ENCODE results near the gene EXOC3.
"Not testable (repeated sequence)": the region's sequence is repeated elsewhere in the genome, so short reads cannot be mapped to it uniquely, and the experiment has no call there.

EXOC3 gene

DNA sequence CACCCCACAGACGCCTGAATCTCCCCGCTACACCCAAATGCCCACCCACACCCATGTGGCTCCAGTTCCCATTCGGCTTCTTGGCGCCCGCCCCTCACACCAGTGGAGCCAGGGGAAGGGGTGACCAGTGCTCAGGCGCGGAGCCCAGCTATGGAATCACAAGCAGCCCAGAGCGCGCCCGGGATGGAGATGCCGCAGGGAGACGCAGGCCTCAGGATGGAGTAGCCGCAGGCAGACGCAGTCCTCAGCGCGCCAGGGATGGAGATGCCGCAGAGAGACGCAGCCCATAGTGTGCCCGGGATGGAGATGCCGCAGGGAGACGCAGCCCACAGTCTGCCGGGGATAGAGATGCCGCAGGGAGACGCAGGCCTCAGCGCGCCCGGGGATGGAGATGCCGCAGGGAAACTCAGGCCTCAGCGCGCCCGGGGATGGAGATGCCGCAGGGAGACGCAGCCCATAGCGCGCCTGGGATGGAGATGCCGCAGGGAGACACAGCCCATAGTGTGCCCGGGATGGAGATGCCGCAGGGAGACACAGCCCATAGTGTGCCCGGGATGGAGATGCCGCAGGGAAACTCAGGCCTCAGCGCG lies 65.1 kb downstream of the EXOC3 start:
- DNase-seq, result not testable (repeated sequence)

DNA sequence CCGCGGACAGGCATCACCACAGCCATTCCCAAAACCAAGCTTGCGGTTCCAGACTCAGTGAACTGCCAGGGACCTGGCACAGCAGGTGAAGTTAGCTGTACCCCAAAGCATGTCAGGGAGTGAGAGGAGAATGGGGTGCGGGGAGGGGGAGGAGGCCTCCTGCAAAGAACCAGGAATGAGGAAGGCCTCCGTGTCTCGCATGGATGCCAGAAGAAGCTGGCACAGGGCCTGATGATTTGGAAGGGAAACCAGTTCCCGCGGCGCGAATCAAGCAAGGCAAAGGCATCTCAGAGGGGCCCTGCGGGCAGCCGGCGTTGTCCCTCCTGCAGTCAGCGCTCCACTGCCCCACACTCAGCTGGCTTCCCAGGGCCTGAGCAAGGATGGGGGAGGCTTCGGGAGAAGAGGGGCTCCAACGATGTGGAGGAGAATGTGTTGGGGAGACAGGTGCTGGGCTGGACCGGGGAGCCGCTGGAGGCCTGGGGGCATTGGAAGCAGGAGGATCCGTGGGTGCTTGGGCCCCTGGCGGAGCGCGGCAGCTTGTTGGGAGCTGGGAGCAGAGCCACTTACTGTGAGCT lies 66.7 kb downstream of the EXOC3 start:
- no peak for DNase-seq

DNA sequence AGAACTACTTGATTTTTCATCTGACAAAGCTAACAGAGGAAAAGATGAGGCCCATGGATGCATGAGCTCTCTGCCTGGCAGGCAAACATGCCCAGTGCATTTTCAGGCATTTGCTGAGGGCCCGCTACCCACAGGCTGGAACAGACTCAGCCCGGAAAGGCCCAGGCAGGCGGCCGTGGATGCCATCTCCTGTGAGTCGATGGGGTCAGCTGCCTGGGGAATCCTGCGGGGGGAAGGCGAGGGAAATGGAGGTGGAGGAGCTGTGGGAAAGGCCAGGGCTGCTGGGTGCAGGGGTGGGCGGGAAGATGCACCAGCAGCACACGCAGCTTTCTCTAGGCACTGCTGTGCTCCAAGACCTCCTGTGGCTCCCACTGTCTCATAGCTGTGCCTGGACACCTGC lies 67.5 kb downstream of the EXOC3 start:
- no peak for DNase-seq

DNA sequence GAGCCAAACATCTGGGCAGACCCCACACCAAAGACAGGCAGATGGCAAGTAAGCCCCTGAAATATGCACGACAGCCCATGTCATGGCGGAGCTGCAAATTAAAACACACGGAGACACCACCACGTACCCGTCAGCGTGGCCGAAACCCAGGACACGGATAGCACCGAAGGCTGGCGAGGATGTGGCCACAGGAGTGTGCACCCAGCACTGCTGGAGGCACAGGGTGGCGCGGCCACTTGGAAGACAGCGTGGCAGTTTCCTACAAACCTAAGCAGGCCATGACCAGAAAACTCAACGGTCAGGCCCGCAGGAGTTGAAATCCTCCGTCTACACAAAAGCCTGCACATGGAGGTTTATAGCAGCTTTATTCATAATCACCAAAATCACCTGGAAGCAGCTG lies 68.5 kb downstream of the EXOC3 start:
- DNase-seq, result no peak

DNA sequence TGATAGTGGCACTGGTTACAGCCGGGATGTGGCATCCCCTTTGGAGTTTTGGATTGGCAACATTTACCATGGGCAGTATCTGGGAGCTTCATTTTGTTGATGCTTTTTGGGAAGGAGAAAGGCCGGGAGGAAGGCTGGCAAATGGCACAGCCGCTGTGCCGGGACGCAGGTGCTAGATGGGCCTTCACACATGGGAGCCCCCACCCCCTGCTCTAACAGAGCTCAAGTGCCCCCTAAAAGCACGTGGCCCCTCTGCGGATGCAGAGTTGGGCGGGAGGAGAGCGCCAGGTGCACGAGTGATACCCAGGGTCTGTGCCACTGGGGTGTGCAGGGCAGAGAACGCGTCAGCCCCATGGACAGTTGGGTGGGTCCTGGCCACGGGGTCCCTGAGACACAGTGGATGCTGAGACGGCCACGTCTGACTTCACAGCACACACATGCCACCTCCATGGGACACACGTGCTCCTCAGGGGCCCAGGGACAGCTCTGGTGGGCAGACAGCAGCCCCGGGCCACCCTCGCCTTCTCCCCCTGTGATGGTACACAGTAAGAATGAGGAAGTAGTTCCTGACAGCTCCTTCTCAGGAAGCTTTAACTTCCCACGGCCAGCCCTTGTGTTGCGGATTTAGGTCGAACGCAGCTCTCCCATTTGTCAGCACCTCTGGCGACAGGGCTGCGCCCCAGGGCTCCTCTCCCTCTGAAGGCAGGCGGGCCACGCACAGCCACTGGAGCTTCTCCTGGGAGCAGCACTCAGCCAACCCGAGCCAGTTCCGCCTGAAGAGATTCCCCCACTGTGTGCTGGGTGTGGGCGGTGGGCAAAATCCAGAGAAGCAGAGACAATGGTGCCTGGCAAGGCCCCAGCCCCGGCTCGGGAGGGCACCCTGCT lies 70.5 kb downstream of the EXOC3 start:
- DNase-seq, result no peak

DNA sequence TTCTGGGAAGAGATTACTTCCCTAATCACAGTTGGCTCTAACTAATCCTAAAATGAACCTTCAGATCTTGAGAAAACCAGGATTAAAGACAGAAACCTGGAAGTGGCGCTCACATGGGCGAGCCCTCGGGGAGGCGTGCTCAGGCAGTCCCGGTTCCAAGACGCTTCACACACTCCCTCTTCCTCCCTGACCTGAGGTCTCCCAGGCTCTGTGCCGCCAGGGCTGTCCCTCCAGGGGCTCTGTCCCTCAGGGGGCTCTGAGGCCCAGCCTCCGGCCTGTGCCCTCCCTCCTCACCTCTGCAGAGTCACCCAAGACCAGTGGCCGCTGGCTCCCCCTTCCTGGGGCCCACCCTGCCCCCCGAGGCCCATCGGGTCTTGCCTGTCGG lies 71.1 kb downstream of the EXOC3 start:
- no peak for DNase-seq

DNA sequence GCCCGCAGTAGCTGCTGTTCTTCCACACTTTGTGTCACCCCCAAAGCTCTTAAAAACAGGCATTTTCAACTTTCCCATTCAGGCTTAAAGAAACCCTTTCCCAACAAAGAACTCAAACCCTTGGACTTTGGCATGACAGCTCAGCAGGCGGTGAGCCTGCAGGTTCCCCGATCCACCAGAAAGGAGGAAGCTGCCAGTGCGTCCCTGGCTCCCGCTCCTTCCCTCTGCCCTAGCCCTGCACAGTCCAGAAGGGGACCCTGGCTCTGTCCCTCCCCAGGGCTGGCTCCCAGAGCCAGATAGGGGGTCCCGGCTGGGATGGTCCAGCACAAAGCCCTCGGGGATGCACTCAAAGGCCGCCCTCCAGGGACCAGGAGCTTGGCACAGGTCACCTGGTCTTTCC lies 71.7 kb downstream of the EXOC3 start:
- DNase-seq, result no peak

DNA sequence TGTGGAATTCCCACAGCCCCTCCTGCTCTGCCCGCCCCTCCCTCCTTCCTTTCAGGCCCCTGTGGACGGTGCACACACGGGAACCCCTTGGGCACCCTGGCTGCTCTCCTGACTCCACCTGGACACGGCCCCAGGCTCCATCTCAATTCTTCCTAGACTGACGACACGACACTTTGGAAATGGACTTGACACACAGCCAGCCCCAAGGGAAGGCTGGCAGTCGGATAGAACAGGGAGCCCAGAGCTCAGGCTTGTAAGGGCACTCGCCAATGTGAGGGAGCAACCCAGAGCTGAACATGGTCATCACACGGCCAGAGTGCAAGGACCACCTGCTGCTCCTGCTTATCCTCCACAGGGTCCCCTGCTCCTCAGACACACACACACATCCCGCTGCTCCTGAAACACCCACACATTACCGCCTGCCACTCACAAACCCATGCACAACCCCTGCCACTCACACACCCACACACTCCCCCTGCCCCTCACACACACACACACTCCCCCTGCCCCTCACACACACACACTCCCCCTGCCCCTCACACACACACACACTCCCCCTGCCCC lies 72.4 kb downstream of the EXOC3 start:
- no peak for DNase-seq

DNA sequence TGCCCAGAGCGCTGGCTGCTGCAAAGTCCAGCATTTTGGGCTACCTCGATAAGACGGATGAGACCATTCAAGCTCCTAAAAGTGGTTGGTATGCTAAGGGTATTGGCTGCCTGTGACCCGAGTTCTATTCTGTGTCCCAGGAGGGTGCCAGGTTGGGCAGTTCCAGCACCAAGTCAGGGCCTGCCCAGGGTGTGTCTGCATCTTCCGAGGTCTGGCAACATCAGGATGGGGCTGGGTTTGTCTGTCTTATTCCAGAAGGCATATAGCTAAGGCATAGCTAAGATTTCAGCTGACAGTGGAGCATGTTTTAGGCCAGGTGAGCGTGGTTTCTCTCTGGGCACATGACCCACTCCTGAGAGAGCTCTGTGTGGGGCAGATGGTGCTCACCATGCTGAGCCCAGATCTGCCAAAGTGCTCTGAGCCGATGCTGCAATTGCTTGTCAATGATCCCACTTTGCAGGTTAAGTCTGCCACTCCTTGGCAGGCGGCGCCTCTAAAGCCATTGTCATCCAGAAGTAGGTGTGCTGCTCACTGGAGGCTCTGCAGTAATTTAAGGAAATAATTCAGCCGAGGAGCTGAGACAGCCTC lies 73.5 kb downstream of the EXOC3 start:
- DNase-seq, result no peak

Measured in activated CD4-positive, alpha-beta T cell treated with anti-CD3 and anti-CD28 coated beads, Interleukin-2, amount 50 U/mL, for 48 hours (primary cell).